ENCODE data around the gene AHCYL1.

Gene AHCYL1

DNA sequence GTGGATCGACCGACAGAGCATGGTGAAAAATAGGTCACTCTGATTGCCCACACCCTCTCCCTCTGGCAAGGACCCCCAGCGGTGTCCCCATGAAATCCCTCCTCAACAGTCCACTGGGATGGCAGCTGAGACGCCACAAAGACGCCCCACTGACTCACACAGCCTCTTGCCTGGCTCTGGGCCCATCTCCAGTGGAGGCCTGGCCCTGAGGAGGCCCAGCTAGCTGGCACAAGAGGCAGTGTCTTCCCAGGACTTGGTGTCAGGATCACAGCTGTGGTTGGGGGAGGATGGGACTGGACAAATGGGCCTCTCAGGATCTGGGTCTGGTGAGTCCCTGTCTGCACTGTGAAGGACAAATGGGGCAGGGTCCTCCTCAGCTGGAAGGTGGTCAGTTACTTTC is 81.3 kb downstream of the AHCYL1 start:
- no peak for DNase-seq

DNA sequence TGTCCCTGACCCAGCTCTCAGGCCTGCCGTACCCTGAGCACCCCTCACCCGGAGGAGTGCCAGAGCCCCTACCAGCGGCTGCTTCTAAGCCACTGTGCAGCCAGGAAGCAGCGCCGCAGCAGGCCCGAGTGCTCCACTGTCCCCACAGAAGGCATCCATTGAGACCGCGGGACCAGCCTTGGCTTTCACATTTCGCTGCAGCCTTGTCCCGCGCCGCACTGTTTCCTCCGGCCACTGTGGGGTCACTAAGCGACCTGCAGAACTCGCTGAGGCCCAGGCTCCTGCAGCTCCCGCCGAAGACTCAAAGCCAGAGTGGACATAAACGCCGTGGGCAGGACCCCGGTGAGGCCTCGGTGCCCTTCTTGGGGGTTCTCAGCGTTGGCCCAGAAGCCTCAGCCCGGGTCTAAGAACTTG is 82.9 kb downstream of the AHCYL1 start:
- no peak for DNase-seq

DNA sequence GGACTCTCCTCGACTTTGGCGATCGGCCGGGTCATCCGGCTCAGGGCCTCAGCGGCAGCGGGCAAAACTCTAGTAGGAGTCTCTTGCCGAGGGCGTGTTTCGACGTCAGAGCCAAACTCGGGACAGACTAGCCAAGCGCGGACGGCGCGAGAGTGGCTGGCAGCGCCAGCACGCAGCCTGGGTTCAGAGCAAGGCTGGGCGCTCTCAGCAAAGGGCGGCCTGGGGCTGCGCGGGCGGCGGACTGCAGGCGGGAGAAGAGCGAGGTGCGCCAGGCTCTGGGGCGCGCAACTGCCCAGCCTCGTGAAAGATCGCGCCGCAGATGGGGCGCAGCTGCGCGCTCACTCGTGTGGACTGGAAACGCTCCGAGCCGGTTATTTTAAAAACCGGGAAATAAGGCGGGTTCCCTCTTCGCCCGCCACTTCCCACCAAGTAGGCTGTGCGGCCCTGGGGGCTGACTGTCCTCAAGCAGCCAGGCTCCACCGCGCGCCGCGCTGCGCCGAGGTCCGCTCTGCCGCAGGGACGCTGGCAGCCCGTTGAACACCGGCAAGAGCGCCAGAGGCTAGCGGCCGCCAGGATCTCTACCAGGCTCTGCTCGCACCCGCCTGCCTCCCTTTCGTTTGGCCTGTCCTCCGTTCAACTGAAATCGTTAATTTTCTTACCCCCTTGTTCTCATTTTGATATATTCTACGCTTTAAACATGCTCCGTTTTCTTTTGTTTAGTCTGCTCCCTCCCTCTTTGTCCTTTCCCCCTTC is 83.5 kb downstream of the AHCYL1 start:
- no peak for DNase-seq

DNA sequence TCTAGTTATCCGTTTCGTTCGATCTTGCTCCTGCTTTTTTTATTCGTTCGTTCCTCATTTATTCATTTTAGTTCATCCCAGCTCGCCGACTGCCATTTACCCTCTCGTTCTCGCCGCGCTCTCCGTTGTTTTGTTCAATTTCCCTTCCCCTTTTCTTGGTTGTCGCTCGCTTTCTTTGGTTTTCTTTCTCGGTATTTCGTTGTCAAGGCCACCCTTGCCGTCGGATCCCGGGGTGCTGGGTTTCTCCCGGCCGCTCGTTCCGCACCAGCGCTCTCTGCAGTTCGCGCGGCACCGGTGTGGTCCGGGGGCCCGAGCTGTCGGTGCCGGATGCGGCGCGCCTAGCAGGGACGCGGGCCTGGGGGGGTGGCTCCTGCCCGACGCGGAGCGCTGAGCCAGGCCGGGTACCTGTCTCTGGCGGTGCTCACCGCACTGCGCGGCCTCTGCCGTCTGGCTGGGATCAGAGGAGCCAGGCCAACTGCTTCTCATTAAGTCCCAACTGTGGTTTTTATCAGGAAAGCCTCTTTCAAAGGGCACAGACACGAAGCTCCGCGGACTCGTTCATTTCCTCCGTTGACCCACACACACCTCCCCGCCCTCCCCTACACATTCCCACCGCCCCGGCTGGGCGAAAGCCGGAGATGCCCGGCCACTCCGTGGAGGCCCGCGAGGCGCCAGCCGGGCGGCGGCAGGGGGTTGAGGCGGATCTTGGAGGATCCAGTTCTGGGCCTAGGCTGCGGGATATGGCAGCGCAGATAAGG is 84.3 kb downstream of the AHCYL1 start:
- no peak for DNase-seq

DNA sequence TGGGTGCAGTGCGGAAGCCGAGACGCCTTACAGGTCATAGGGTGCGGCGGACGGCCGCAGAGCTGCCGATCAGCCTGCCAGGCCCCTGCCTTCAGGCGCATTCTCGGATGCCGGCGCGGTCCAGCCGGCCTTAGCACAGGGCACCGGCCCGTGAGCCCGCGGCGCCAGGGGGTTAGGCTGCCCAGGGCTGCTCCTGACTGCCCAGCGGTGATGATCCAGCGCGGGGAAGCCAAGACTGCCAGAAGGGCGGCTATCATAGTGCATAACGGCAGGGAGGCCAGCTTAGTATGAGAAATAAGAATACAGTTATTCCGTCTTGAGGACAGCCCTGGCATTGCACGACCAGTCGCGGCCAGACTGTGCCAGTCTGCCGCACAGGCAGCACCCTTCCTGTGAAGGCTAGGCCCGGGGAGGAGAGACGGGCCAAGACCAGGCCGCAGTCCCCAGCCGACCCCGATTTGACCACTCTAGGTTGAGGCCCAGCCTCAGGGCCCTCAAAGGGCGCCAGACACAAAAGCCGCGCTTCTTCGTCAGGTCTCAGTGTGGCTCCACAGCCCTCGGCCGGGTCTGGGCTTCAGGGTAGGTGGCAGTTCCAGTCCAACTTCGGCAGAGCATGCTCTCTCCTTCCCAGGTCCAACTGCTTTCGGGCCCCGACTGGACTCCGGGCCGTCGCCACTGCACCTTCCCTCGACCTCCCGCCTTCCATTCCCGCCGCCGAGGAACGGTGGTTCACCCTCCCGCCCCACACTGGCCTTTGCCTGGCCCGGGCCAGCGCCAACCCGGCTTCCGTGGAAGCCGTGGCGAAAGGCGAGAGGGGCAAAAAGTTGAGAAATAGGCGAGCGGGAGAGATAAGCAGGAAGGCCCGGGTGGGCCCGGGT is 85.1 kb downstream of the AHCYL1 start:
- no peak for DNase-seq

DNA sequence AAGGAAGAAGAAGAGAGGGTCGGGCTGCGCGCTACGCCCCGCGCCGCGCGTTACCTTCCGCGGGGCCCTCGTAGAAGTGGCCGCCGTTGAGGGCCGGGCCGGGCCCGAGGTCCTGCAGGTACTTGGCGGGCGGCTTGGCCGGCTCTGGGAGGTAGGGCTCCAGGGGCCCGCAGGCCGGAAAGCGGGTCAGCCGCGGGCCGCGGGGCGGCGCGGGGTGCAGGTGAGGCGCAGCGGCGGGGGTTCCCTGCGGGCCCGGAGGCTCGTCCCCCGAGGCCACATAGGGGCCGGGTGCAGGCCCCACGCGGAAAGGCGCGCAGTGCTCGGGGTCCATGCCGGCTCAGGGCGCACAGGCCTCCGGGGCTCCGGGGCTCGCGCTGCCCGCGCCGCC is 85.7 kb downstream of the AHCYL1 start:
- DNase-seq, result no peak

DNA sequence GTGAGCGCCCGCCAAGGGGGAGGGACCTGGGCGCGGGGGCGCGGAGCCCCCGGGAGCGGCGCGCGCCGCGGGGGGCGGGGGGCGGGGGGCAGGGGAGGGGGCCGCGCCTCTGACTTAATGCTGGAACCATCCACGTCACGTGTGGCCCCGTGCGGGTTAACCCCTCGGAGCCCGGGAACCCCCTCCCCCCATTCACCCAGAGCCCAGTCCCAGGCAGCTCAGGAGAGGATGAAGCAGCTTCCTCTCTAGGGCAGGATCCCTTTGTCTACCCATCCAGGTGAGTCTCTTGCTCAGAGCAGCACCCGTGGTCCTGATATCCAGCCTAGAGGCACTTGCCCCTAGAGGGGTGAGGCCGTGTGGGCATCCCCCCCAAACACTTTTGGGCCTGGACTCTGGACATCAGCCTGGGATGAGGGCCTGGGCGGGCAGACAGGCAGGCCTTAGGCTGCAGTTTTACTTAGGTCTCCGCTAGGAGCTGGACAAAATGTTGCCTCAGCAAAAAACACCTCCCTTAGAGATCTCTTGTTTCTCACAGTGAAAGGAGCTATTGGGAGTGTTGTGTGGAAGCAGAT is 86.2 kb downstream of the AHCYL1 start, which contains the start of gene ALX3:
Gene ALX3, minus strand, starts transcription at position 2 of the 572 bp plus-strand sequence. CDS start 60 bp downstream, outside the sequence.
- no peak for DNase-seq
